Measurements from ENCODE around the gene MAU2.

The MAU2 gene

GRCh38 chr19:19336597-19336996, 16.0 kb downstream of the MAU2 start:
- H3K4me1 ChIP-seq (ENCODE audit: control insufficient read depth, low read length): no peaks in the 10 kb centered on the region
- H3F3A ChIP-seq (ENCODE audit: control insufficient read depth, insufficient read depth): no peaks in the 10 kb centered on the region
- H4K20me1 ChIP-seq (ENCODE audit: control insufficient read depth, insufficient read depth, low read depth, low read length): 0 out of 2 replicates have a peak, but pooled peaks cover 3% of the 10 kb centered on the region
- TF ChIP-seq EZH2phosphoT487 (IDR thresholded peaks at IDR 0.05; ENCODE audit: borderline replicate concordance, low read length) (no peak), CTCF (IDR thresholded peaks at IDR 0.05; ENCODE audit: low read depth, low read length, poor library complexity, severe bottlenecking) (no peak)
- peaks cover 69% of the 10 kb centered on the region for H3K36me3 ChIP-seq (ENCODE audit: control insufficient read depth, low read length)
- no peaks in the 10 kb centered on the region for H3K9me2 ChIP-seq (replicated peaks; ENCODE audit: control insufficient read depth, low read length)
- H3K27me3 ChIP-seq (ENCODE audit: control insufficient read depth, low read length): no peaks in the 10 kb centered on the region
- no peak overlapping the region for H3K4me2 ChIP-seq (ENCODE audit: low read length)
- peaks cover 26% of the 10 kb centered on the region for H3K79me2 ChIP-seq (ENCODE audit: control insufficient read depth, low read length)
- no peak overlapping the region for H3K4me3 ChIP-seq (ENCODE audit: low read length)
- H3K9me3 ChIP-seq (ENCODE audit: control insufficient read depth, insufficient read depth, low read length): no peaks in the 10 kb centered on the region
- no peak overlapping the region for H3K27ac ChIP-seq (ENCODE audit: low read depth, low read length)

- Histone ChIP-seq H3K36me3 (ENCODE audit: control insufficient read depth, low read length) (peaks cover 70% of the 10 kb centered on the region), H3F3A (ENCODE audit: control insufficient read depth, insufficient read depth) (no peaks in the 10 kb centered on the region), H4K20me1 (ENCODE audit: control insufficient read depth, insufficient read depth, low read depth, low read length) (0 out of 2 replicates have a peak, but pooled peaks cover 3% of the 10 kb centered on the region)
These were observed 16.5 kb downstream of the MAU2 start for GRCh38 chr19:19337120-19337519.

GRCh38 chr19:19338082-19338481, 17.5 kb downstream of the MAU2 start:
- no peaks in the 10 kb centered on the region for H3F3A ChIP-seq (ENCODE audit: control insufficient read depth, insufficient read depth)
- H3K79me2 ChIP-seq (ENCODE audit: control insufficient read depth, low read length): peaks cover 17% of the 10 kb centered on the region
- no peak overlapping the region for H3K4me2 ChIP-seq (ENCODE audit: low read length)
- no peaks in the 10 kb centered on the region for H3K27me3 ChIP-seq (ENCODE audit: control insufficient read depth, low read length)
- H3K36me3 ChIP-seq (ENCODE audit: control insufficient read depth, low read length): peaks cover 74% of the 10 kb centered on the region
- TF ChIP-seq EZH2phosphoT487 (IDR thresholded peaks at IDR 0.05; ENCODE audit: borderline replicate concordance, low read length) (no peak), CTCF (IDR thresholded peaks at IDR 0.05; ENCODE audit: low read depth, low read length, poor library complexity, severe bottlenecking) (no peak)
- H3K27ac ChIP-seq (ENCODE audit: low read depth, low read length): no peak overlapping the region
- H3K4me1 ChIP-seq (ENCODE audit: control insufficient read depth, low read length): no peaks in the 10 kb centered on the region
- H3K9me3 ChIP-seq (ENCODE audit: control insufficient read depth, insufficient read depth, low read length): no peaks in the 10 kb centered on the region
- no peak overlapping the region for H3K4me3 ChIP-seq (ENCODE audit: low read length)
- no peaks in the 10 kb centered on the region for H3K9me2 ChIP-seq (replicated peaks; ENCODE audit: control insufficient read depth, low read length)
- no peaks in the 10 kb centered on the region for H4K20me1 ChIP-seq (ENCODE audit: control insufficient read depth, insufficient read depth, low read depth, low read length)

More at GRCh38 chr19:19337120-19337519, 16.5 kb downstream of the MAU2 start:
- Histone ChIP-seq H3K27ac (ENCODE audit: low read depth, low read length) (no peak overlapping the region), H3K9me2 (replicated peaks; ENCODE audit: control insufficient read depth, low read length) (no peaks in the 10 kb centered on the region), H3K4me1 (ENCODE audit: control insufficient read depth, low read length) (no peaks in the 10 kb centered on the region), H3K79me2 (ENCODE audit: control insufficient read depth, low read length) (peaks cover 22% of the 10 kb centered on the region), H3K9me3 (ENCODE audit: control insufficient read depth, insufficient read depth, low read length) (no peaks in the 10 kb centered on the region), H3K4me3 (ENCODE audit: low read length) (no peak overlapping the region), H3K4me2 (ENCODE audit: low read length) (no peak overlapping the region), H3K27me3 (ENCODE audit: control insufficient read depth, low read length) (no peaks in the 10 kb centered on the region)
- TF ChIP-seq CTCF (IDR thresholded peaks at IDR 0.05; ENCODE audit: low read depth, low read length, poor library complexity, severe bottlenecking) (no peak), EZH2phosphoT487 (IDR thresholded peaks at IDR 0.05; ENCODE audit: borderline replicate concordance, low read length) (no peak)

All from DOHH2 (cell line).